GM19035 (cell line): ENCODE data around the gene CERS2.

Source experiments
- ATAC-seq: cut with Tn5 transposase; IDR thresholded peaks from one replicate; pipeline ENCODE4 v1.9.1; 2021; ENCODE audit not compliant: unreplicated experiment

The CERS2 gene, protein sequence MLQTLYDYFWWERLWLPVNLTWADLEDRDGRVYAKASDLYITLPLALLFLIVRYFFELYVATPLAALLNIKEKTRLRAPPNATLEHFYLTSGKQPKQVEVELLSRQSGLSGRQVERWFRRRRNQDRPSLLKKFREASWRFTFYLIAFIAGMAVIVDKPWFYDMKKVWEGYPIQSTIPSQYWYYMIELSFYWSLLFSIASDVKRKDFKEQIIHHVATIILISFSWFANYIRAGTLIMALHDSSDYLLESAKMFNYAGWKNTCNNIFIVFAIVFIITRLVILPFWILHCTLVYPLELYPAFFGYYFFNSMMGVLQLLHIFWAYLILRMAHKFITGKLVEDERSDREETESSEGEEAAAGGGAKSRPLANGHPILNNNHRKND

DNA sequence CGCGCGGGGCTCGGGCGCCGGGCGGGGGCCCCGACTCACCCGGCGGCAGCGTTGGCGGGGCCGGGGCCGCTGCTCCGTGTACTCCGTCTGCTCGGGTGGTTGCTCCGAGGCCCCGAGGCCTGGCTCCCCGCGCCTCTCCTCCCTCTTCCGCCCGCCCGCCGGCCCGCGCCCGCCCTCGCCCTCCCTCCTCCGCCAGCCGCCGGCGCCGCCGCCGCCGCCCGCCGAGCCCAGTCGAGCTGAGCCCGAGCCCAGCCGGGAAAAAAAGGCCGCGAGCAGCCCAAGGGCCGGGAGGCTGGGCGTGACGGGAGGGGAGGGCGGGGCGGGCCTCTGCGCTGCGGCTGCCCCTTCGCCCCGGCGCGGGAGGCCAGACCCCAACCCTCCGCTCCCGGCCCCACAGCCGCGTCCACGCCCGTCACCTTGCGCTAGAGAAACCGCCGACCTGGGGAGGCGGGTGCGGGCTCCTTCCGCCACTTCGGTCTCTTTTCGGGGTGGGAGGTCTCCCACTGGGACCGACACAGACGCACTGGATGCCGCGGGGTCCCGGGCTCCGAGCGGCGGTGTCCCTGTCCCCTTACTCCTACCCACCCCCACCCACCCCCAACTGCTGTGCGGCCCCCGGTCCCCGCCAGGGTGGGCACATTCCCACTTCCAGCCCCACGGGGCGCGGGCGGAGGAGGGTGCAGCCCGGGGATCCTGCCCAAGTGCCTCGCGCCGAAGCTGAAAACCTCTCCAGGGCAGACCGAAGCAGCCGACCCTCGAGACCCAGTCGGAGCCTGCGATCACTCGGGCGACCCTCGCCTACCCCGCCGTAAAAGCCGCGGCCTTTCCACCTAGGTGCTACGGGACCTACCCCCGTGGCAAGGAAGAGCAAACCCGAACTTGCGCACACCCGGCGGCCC is at the start of gene CERS2:
Gene CERS2 (minus strand): TSS at position 256 of the 899 bp plus-strand sequence. CDS start 5,745 bp downstream, outside the sequence.
- peak; percentile 57 for ATAC-seq

DNA sequence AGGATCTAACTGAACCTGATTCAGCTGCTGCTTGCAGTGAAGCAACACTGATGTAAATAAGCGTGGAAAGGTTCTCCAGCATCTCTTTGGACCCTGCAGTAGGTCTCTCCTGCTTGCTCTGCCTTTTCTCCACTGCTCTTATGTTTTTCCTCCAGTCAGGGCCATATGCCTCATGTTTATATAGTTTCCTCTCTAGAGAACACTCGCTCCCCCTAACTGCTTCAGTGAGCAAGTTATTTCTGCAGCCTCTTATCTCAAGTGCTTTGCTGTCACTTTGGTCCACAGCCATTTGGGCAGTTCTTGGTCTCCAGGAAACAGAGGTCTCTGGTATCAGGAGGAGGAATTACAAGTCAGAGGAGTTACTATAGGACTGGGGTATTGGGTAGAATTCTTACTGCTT is 38.9 kb upstream of the CERS2 start:
- ATAC-seq, result no peak

DNA sequence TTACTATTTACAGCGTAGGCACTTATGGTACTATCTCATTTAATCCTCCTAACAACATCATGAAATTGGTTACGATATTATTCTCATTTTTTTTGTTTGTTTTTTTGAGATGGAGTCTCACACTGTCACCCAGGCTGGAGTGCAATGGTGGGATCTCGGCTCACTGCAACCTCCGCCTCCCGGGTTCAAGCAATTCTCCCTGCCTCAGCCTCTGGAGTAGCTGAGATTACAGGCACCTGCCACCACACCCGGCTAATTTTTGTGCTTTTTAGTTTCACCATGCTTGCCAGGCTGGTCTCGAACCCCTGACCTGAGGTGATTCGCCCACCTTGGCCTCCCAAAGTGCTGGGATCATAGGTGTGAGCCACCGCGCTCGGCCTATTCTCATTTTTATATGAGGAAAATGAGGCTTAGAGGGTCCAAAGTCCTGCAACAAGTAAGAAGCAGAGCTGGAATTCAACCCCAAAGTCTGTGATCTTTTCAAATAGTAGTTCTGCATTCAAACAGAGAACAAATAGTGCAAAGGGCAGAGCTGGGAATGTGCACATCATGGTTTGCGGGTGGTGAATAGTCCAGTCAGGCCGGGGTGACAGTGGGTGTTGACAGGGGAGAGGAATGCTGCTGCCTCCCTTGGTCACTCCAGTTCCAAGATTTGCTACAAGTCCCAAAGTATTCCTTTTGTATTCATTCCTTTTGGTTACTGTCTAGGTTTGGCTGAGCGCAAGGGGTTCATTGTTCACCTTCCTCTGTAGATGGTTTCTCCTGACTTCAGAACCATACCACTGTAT is 38.2 kb upstream of the CERS2 start:
- no peak for ATAC-seq

DNA sequence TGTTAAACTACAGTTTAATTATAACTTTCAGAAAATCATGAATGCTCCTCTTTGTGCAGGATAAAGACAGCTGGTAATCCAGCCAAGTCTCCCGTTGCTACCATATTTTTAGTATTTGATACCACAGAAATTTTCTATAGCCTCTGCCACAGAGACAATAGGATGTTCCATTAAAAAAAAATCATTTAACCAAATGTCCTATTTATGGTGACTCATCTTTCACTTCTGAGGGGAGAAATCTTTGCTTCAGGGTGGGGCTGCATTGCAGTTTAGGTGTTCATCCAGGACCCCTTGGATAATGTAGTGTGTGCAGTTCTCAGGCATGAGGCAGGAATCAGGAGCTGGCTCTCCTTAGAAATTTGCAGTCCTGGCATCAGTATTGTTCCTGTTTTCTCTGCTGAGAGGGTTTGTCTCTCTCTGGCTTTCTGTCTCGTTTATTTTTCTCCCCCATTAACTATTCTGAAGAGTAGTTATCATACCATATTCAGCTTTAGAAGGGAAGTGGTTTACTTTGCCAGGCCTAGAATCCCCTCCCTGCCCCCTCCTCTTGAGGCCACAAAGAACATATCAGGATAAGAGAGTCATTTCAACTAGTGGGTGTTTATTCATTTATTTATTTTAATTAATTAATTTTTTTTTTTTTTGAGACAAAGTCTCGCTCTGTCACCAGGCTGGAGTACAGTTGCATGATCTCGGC is 36.7 kb upstream of the CERS2 start:
- ATAC-seq, result no peak

DNA sequence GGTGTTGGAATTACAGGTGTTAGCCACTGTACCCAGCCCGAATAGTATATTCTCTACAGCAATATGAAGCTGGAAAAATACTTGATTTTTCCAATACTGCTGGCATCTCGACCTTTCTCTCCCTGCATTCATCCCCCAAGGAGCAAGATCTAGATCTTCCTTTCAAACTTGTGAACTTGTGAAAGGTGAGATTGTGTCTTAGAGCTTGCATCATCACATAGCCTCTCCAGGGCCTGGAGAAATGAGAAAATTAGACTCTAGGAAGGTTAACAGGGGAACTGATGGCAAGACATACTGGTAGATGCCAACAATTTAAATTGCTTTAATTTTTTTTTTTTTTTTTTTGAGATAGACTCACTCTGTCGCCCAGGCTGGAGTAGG is 35.7 kb upstream of the CERS2 start:
- no peak for ATAC-seq

DNA sequence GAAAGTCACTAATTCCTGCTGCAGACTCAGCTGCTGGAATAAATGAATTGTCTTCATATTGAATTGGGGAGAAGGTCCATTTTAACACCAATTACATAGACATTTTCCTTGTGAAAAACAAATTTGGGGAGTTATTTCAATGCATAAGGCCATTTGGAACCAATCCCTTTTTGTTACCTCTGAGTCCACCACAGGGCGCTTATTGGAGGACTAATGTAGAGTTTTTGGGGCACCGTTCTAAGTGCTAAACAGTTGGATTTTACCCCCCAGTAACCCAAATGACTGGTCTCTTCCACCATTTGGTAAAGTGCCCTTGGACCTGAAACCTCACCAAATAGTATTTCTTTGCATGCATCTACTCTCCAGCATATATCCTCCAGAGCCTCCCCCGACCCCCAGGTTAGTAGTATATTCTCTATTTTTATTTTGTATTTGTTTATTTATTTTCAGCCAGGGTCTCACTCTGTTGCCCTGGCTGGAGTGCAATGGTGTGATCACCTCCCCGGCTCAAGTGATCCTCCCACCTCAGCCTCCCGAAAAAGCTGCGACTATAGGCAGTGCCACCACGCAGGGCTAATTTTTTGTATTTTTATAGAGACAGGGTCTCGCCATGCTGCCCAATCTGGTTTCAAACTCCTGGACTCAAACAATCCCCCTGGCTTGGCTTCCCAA is 35.2 kb upstream of the CERS2 start:
- no peak for ATAC-seq

DNA sequence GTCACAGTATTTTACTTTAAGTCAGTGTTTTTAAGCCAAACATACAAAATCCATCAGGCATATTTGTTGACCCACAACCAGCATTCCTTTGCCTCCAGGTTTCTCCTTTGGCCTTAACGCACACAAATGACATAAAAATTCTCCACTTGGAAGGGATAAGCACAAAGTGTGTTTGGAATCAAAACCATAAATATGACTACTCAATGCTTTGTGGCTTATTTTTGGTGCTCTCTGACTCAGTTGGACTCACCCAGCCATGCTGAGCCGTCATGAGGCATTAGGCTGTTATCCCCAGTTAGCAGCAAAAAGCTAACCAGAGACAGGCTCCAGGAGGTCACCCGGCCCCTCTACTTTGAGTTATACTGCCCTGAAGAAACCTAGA is 34.6 kb upstream of the CERS2 start:
- no peak for ATAC-seq

DNA sequence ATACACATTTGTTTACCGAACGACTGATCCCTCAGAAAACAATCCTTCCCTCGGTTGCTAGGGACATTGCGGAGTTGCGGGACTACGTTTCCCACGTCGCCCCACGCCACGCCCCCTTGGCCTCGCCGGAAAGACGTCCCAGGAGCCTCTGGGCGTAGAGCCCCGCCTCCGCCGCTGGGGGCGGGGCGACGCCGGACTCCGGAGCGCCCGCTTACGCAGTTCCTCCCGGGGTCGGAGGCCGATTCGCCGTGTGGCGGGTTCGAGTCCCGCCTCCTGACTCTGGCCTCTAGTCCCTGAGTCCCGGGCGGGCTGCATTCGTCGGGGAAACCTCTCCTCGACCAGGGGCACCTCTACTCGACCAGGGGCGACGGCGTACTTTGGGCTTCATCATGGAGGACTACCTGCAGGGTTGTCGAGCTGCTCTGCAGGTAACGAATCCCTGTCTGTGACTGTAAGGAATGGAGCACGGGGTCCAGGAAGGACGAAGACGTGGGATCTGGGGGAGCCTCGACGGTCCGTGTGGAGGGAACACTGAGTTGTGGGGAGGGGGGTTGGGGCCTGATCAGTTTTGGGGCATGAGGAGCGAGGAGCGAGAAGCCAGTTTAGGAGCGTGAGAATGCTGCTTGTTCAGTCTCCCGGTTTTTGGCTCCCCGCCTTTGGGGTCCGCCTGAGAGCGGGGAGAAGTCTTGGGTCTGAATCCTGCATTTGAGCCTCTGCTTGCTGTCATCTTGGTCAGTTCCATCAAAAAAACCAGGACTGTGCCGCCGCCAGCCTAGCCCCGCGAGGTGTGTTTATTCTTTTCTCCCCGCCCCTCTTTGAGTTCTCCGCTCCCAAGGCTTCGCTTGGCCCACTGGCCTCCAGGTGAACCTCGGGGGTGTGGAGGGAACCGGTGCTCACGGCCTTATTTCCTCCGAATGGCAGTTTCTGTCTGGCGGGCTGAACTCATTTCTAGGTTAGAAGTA is 33.9 kb upstream of the CERS2 start, which contains the start of gene PRUNE1:
Gene PRUNE1 (plus strand): TSS at position 206 of the 962 bp plus-strand sequence. CDS start 184 bp downstream, at position 390.
- ATAC-seq, result peak; percentile 75

DNA sequence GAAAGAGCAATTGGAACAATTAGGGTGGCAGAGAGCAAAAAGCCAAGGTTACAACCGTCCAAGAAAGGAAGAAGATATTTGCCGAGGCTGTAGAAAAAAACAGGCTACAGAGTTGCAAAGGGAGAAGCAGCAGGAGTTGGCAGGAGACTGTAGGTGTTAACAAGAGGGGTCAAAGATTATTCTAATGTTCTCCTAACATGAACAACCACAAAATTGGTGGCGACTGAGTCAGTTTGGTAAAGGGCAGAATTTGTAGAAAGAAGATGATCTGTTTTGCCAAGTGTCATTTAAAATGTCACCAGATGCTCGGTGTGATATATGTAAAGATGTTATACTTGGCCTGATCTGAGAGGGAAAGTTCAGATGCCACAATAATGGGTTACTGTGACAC is 33.2 kb upstream of the CERS2 start:
- ATAC-seq, result no peak

DNA sequence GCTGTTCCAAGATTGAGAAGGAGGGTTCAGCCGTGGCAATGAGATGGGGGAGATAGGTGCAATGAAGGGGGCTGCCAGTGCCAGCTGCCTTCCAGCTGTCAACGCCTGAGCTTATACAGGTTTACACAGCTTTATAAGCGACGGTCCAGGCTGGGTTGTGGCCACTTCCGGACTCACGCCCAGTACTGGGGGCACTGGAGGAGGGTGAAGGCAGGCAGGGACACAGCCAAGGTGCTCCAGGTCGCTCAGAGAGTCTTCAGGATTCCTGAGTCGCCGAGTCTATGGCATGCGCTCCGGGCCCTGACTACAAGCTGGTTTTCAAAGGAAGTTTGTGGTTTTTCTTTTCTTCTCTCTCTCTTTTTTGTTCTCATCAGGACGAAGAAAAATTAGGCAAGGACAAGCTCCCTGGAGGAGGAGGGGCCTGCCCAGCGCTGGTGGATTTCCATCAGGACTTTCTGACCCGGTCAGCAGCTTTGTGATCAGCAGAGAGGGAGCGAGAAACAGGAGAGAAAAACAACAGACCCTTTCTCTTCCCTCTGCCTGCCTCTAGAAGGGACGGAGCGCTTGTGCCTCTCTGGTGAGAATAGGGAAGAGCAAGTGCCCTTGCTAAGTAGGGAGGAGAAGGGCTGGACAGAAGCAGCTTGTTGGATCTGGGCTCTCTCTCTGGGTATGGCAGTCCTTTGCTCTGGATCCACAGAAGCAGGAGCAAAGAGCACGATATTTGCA is 31.9 kb upstream of the CERS2 start, which contains the start of gene MINDY1:
Gene MINDY1 (minus strand): TSS at position 576 of the 726 bp plus-strand sequence. CDS start 4,285 bp downstream, outside the sequence.
- ATAC-seq, result peak; percentile 45

DNA sequence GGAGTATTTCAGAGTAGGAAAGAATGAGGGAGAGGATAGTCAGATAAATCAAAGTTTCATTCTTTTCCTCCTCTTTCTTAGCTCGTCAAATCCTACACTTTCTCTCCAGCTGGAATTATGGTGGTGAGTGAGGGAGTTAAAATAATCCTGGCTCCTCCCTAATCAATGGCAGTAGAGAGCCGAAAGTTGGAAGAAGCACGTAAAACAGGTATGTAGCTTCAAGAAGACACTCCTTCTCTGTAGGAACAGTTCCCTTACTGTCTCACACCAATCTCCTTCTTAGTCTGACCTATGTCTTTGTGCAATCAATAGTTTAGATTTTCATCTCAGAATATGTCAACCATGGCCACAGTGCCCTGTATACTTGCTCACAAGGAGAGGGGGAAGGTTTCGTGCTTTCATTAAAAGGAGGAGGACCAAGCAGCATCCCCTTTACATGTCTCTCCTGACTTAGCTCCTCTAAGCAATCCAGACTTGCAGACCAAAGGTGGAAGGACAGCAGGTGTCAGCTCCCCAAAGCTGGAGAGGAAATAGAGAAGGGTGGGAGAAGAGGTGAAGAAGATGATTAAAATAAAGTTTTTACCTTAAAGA is 31.2 kb upstream of the CERS2 start:
- no peak for ATAC-seq

DNA sequence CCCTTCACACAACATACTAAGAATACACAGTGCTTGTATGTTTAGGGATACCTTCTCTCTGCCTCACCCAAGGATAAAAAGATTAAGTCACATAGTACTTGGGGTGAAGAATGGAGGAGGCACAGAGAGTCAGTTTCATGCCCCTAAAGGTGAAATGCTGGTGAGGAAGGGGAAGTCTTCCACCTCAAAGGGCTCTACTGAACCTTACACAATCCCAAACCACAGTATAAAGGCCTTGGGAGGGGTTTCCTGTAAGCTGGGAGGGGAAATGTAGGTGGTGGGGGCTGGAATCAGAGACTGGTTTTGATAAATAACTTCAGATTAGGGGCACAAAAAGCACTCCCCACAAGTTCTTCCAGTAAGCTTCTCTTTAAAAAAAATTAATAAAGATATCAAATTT is 28.5 kb upstream of the CERS2 start:
- no peak for ATAC-seq

DNA sequence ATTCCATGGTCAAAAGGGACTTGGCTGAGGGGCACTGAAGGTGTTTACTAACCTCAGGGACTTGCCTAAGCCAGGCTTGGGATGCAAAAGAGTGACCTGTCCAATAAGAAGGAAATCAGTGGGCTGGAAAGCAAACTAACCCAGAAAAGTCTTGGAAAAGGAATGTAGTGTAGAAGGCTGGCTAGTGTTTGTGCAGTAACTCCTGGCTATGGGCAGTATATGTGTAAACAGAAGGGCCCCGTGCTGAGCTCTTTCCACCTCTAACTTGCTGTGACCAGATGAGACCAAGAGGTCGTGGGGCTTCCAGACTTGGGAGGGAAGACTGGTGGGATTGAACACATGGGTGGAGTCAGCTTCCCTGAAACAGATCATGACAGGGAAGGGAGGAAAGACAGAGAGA is 28.0 kb upstream of the CERS2 start:
- ATAC-seq, result no peak

DNA sequence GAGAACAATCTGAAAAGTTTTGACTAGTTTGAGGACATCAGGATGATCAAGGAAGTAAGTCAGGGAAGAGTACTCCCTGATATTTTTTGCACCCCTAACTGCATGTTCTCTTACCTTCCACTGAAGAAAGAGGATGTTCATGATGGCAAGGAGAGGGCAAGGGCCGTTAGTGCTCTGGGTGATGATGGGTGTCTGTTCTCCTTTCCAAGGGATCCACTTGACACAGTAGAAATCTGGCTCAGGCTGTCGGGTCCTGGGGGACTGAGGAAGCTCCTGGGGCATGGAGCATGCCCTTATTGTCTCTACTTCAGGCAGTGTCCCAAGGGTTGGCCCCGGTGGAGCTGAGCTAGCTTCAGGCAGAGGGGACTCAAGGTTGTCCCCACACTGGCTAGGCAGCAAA is 27.4 kb upstream of the CERS2 start:
- ATAC-seq, result no peak

DNA sequence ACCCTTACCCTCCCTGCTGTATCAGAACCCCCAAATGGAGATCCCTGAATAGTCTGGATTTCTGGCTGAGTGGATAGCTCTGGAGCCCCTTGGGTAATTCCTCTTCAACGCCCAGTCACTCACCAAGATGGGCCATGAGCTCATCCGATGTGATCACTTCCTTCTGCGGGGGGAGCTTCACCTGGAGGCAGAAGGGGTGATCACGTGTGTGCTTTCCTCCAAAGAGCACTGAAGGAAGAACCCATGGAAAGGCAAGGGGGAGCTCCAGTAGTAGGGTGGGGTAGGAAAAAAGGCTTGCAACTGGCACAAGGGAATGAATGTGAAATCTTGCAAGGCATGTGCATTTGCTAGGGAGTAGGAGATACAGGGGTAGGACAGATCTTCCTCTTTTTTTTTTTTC is 27.0 kb upstream of the CERS2 start:
- no peak for ATAC-seq

DNA sequence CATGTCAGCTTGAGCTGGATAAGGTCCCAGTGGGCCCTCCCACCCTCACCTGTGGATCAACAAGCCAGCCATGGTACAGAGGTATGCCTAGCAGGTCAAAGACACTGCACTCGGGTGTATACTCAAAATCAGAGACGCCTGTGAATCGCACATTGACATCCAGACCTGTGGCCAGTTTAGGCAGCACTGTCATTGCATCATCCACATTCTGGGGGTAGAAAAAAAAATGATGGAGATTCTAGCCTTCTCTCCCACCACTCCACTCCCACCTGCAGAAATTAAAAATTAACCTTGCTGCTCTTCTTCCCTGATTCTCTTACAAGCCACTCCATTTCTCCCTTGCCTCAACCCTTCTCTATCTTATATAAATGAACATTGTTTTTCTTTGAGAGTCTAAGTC is 25.8 kb upstream of the CERS2 start:
- ATAC-seq, result no peak

DNA sequence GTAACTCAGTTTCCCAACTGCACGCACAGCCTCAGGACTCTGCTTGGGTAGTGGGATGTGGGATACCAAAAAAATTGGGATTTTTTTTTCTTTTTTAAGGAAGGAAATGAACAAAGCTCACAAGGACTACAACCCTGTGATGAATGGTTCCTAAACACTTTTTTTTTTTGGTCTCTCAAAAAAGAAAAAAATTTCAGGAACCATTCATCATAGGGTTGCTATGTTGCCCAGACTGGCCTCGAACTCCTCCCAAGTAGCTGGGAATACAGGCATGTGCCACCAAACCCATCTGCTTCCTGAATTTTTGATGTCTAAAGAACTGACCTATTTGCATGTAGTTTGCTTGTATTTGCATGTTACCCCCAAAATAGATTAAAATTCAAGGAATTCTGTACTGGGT is 25.3 kb upstream of the CERS2 start:
- no peak for ATAC-seq
